Stimulated activated naive CD4-positive, alpha-beta T cell (primary cell): ENCODE data around the gene PAFAH1B1.
"Not testable (repeated sequence)": the region's sequence is repeated elsewhere in the genome, so short reads cannot be mapped to it uniquely, and the experiment has no call there.

ENCODE experiments used
- DNase-seq, 6 experiments: peaks; one replicate each; lab custom pipeline; 2025; lab: John Stamatoyannopoulos, UW

PAFAH1B1 gene

DNA sequence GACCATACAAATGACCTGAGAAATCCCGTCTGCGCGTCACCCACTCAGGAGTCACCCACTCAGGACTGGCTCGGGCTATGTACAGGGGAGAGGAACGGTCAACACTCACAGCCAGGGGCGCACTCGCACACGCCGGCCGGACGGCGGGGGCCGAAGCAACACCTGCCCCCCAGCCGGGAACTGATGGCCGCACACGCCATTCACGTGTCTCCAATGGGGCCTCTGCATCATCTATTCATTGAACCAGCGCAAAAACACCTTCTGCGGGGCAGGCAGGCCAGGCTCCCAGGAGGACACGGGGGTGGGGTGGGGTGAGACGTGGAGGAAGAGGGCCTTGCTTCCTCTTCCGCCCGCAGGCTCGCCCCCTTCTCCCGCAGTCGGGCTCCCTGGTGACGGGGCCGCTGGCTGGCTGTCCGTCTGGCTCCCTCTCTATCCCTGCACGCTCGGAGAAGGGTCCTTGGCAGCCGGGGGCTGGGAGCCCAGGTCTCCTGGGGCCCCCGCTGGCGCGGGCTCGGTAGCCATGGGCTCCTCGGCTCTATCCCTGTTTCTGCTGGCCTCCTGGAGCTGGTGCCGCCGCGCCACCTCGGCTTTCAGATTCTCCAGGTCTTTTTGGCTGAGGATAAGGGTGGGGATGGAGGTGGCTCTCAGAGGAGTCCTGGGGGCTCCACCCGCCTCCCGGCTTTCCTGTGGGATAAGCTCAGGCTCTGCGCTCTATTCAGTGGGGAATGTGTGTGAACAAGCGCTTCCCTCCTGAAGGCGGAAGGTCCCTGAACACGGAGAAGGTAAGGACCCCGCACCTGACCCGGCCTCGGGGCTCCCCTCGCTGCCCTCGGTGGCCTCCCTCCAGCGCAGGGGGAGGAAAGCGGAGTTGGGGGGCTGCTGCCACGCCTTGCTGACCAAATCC is 97.0 kb downstream of the PAFAH1B1 start:
- no peak for DNase-seq

DNA sequence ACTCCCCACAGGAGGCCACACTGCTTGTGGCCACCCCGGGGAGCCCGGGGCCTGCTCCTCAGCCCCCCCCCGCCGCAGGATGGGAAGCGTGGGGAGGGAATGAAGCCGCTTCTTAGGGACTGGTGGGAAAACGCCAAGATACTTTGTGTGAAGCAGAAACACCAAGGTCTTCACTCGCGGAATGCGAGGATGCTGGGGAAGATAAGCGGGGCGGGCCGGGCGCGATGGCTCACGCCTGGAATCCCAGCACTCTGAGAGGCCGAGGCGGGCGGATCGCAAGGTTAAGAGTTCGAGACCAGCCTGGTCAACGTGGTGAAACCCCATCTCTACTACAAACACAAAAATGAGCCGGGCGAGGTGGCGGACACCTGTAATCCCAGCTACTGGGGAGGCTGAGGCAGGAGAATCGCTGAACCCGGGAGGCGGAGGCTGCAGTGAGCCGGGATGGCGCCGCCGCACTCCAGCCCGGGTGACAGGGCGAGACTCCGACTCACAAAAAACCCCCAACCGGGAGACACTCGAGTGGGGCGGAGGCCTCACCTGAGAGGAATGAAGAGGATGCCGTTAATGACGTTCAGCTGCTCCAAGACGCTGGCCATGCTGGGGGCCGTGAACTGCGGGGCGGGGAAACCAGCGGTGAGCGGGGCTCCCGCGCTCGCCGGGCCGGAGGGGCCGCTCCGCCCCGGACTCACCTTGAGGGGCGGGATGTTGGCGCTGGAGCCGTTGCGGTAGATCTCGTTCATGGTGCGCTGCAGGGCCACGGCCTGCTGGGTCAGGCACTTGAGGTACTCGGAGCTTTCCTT is 97.8 kb downstream of the PAFAH1B1 start:
- no peak for DNase-seq

DNA sequence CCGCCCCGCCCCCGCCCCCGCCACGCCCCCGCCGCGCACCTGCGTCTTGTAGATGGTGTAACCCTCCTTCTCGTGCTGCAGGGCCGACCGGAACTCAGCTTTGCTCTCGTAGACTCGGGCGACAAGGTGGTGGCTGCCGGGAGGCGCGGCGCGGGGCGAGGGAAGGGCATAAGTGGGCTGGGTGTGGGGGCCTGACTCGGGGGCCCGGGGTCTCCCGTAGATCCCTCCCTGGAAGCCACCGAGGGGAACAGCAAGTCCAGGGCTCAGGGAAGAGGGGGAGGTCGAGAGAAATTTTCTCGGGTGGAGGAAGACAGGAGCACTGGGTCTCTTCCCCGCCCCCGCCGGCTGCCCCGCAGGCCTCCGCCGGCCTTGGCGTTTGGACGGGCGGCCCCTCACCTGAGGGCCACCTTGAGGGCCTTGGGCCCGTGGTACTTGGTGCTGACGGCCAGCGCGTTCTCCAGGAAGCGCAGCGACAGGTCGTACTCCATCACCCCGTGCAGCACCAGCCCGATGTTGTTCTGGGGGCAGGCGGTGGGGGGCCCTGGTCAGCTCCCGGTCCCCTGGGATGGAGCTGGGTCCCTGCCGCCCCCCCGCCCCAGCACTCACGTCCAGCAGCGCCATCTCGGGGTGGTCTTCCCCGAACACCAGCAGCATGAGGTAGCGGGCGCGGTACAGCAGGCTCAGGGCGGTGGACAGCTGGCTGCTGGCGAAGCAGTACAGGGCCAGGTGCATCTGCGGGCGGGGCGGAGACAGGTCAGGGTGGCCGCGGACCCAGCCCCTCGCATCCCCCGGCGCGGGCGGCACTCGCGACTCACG is 98.7 kb downstream of the PAFAH1B1 start:
- no peak for DNase-seq

DNA sequence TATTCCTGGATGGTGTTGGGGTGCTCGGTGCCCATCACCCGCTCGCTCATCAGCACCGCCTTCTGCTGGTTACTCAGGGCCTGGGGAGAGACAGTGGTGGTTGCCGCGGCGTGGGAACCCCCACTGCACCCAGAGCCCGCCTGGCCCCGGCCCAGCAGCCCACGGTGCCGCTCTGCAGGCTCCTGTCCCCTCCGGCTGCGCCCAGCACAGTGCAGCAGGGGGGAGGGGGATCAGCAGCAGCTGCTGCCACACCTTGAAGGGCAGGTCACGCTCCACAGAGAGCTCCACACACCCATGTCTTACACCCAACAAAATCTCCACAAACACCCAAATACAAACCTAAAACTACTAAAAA is 99.3 kb downstream of the PAFAH1B1 start:
- DNase-seq: no peak

DNA sequence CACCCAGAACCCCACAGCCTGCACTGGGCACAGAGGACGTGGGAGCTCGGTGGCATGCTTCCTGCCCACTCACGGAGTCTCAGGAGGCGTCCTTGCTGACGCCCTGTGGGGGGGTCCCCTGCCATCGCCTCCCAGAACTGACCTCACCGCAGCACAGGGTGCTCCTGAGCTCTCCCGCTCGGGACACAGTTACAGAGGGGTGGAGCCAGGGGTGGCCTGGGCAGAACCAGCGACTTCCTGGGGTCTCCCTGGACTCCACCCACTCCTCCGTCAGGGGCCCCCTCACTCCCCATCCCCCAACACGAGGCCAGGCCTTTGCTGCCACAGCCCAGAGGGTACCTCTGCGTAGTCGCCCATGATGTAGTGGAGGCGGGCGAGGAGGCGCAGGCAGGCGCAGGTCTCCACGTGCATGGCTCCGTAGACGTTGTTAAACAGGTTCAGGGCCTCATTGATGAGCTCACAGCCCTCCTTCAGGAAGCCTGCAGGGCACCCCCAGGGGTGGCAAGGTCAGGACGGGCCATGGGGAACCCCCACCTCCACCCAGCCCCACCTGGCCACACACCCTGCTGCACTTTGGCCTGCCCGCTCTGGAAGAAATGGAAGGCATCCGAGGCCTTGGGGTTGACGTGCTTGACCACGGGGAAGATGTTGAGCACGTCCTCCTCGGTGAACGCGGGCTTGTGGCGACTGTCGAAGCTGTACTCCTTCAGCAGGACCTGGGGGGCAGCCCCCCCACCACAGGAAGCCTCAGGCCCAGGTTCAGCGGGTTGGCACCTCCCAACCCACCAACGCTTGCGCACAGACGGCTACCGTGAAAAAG is 100.3 kb downstream of the PAFAH1B1 start:
- DNase-seq: no peak

DNA sequence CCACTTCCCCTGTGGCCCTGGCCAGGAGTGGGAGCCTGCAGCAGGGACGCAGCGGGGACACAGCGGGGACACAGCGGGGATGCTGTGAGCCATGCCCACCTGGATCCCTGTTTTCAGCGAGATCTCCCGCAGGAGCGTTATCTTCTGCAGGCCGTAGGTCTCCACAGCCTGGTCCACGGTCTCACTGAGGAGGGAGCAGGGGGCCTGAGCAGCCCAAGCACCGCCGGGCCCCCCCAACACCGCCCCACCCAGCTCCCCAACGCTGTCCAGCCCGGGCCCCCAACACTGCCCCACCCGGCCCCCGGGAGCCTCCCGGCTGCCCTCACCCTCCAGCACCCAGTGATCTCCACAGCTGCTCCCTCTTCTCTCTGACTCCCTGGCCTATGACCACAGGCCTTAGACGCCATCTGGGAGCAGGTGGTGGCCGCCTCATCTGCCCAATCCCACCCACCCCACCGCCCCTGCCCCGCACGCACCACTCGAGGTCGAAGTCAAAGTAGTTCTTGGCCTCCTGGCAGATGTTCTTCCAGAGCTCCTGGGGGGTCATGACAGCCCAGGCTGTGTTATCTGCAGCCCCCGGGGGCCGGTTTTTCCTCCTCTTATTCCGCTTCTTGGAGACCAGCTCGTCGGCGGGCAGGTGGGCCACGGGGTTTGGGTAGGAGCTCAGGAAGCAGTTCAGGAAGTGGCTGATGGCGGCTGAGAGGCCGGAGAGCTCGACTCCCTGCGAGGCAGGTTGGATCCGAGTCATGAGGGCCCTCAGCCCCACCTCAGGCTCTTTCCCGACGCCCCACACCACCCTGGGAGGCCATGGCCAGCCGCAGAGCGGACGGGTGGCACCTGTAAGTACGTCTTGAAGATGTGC is 101.2 kb downstream of the PAFAH1B1 start:
- DNase-seq: no peak

DNA sequence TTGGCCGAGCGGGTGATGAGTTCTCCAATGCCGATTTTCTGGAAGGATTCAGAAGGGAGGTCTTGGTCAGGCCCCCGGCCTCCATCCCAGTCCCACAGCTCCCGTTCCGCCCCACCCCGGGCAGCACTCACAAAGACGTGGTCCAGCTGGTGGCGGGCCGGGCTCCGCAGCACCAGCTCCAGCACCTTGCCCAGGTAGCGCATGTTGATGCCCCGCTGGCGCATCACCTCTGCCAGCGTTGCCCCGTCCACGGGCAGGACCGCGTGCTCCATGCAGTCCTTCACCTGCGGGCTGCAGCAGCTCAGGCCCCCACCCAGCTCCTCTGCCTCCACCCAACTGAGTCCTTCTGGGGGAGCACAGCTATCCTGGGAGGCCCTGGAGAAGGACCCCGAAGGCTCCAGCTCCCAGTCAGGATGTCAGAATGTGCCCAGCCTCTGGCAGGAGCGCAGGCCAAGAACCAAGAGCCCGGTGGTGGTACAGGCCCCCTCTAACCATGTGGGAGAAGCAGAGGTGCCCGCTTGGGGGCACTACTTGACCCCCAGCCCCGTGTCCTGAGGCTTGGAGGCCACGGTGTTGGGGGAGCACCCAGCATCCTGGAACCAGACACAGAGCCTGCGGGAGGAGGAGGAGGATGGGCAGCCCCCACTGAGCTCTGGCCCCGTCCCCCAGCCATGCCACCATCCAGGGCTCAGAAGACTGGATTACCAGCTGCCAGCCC is 101.9 kb downstream of the PAFAH1B1 start:
- no peak for DNase-seq

DNA sequence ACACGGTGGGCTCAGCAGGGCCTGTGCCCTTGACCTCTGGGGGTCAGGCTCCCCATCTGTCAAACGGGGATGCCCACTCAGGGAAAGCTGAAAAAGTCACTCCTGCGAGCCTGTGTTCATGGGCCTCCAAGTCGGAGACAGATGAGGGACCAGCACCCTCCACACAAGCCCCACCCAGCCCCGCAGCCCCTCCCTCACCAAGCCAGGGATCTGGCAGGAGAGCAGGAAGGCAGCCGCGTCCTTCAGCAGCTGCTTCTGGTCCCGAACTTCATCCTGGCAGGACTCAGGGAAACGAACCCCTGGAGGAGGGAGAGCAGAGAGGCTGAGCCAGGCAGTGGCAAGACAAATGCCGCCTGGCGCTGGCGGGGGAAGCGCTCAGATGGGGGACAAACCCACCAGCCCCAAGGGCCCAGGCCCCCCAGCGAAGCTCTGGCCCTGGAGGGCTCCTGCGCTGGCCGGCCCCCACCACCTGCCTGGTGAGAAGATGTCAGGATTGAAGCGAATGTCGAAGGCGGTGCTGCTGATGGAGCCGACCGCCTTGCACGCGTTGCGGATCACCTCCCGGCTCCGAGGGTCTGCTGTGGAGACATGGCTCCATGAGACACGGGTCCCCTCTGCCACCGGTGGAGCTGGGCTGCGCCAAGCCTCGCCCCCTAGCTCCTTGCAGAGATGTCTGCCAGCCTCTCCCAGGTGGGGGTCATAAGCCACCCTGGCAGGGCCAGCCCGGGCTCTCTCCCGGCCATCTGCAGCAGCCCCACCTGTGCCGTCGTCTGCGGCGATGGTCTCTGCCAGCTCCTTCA is 102.7 kb downstream of the PAFAH1B1 start:
- DNase-seq: no peak

DNA sequence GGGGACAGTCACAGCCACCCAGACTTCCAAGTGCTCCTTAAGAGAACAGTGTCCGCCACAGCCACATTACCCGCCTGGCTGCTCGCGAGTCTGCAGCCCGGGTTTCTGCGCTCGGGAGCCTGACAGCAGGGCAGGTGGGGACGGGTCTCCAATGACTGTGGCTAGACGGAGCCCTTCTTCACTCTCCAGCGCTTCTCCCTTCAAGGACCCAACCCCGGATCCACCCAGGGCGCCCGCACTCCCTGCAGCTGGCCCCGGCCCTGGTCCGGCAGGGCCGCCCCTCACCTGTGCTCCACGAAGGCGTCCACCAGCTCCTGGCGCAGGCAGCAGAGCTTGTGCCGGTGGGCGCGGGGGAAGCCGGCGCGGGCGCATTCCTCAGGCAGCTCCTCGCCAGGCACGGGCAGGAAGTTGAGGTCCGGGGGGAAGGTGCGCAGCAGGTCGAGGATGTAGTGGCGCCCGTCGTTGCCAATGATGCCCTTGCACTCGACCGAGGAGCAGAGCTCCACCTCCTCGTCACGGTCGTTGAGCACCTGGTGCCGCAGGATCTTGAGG is 104.2 kb downstream of the PAFAH1B1 start:
- no peak for DNase-seq

DNA sequence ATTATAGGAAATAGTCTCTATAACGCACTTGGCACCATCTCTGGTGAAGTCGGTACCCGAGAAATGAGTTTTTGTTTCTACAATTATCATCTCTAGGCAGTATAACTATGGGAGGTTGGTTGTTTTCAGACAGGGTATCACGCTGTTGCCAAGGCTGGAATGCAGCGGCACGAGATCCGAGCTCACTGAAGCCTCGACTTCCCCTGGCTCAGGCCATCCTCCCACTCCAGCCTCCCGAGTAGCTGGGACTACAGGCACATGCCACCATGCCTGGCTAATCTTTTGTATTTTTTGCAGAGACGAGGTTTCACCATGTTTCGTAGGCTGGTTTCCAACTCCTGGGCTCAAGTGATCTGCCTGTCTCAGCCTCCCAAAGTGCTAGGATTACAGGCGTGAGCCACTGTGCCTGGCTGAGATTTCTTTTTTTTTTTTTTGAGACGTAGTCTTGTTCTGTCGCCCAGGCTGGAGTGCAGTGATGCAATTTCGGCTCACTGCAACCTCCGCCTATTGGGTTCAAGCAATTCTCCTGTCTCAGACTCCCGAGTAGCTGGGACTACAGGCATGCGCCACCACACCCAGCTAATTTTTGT is 105.9 kb downstream of the PAFAH1B1 start:
- DNase-seq: not testable (repeated sequence)

DNA sequence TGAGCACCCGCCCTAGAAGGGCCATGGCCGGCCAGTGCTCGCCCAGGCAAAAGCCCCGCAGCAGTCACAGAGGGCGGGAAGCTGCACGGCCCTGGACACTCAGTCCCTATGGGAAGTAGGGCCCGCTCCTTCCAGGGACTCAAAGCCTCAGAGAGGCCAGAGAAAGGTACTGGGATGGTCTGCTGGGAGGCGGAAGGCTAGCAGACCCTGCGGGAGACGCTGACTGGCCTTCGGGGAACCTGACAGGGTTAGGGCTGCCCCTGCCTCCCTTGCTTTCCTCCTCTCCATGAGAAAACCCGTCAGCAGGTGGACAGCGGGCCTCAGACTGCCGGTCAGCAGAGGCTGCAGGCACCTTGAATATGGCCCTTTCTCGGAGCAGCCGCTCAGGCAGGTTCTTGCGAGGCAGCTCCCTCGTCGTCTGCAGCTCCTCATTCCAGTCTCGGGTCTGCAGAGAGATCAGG is 106.6 kb downstream of the PAFAH1B1 start:
- DNase-seq: no peak

DNA sequence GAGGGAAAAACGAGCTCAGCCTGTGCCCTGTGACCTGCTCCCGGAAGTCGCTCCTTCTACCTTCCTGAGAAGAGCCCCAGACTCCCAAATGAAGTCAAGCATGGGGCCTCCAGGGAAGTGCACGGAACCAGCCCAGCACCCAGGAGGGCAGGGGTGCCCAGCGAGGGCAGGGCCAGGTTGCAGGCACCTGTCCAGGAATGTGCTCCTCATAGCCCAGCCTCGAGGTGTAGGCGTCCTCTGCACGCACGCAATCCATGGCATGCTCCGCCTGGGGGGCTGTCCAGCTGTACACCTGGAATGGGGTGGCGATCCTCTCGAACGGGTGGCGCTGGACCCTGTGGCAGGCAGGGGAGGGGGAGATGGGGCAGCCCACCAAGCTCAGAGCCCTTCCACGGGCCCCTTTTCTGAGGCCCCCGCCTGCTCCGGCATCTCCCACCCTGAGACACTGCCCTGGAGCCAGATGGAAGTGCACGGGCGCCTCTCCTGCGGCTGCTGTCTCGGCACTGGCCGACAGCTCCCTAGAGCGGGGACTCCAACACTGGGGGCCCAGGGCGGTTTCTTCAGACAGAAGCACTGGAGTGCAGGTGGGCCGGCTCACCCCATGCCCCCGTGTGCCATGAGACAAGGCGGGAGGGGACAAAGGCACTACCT is 107.2 kb downstream of the PAFAH1B1 start:
- no peak for DNase-seq

DNA sequence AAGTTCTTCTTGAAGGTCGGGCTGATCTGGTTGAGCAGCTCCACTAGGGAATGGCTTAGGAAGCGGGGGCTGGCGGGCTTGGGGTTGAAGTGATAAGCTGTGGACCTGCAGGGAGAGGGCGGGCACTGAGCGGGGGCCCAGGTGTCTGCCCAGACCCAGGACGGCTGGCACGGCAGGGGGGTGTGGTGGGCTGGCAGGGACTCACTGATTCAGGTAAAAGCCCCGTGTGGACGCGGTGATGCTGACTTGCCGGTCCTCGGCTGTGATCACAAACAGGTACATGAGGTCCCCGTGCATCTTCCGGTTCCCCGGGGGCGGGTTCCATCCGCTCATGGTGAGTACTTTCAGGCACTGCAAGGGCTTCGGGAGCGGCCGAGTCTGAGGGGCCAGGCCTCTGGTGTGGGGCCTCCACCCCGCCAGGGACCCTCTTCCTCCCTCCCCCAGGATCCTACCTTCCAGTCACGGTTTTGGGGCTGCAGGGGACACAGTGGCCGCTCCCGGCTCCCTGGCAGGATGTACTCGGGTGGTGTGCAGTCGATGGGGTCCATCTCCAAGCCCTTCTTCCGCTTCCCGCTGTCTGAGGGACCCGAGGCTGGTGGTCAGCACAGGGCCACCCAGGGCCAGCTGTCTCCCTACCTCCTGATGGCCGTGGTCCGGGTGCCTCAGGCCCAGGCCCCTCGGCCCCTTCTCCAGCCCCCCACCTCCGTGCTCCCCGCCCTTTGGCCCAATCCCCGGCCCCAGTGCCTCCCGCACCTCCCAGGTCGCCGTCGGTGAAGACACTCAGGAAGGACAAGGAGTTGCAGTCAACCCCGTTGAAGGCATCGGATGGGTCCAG is 107.9 kb downstream of the PAFAH1B1 start:
- DNase-seq: no peak

DNA sequence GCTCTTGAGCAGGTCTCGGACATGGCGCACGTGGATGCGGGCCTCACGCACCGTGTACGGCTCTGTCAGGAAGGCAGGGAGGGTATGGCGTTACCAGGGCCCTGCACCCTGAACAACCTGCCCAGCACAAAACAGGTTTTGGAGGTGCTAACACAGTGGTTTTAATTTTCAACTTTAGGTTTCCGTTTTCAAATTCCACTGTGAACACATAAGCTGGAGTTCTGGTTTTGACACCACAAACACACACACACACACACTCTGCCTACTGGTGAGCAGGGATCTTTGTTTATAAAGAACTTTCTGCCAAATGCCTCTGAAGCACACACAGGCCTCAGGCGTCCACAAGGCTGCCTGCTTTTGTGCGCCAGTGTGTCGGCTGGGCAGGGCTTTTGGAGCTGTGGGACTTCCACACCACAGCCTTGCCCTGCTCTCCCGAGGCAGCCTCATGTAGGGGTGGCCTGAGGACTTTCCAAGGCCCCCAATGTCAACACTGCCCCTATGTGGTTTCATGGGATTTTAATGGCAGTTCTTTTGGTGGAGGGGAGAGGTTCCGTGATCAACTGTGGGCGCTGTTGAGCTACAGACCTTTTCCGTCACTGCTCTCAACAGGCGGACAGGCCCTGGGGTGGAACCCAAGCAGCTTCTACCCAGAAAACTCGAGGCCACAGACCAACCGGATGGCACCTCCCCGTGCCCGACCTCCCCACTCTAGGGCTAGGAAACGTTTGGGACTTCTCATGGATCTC is 108.7 kb downstream of the PAFAH1B1 start:
- DNase-seq: no peak

DNA sequence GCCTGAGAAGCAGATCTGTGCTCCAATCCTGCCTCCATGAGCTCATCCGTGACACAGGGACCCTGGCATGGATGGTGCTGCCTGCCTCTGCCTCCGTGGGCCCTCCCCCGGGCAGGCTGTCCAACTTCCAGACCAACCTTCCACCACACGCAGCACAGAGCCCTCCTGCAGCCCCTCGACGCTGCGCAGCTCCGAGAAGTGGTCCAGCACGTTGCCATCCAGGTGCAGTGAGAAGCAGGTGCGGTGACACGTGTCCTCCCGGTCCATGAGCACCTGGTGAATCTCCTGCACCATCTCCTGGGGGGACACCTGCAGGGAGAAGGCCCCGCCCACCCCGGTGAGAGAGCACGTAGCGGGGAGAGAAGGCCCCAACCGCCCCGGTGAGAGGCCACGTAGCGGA is 109.7 kb downstream of the PAFAH1B1 start:
- no peak for DNase-seq

DNA sequence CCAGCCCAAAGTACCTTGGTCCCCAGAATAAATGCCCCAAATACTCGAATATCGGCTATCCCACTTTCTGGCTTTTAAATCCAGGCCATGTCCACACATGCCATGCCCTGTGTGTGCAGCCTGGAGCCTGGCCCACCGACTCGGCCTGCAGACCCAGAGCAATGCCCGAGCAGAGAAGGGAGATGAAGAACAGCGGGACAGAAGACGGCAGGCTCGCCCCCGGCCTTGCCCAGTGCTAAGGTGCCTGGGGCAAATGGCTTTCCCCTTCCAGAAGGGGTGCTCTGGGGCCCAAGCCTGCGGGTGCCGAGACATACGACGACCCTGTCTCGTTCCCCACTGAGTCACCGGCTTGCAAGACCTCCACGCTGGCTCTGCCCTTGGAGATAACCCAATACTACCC is 110.2 kb downstream of the PAFAH1B1 start:
- no peak for DNase-seq
